Endometrial microvascular endothelial cells (primary cell): ENCODE data around the gene GP9. TPM values are rescaled to one million over a fixed set of nuclear protein-coding genes. Genes with fewer than 3 reads are reported as not detected.

ENCODE experiments used
- in situ Hi-C: cut with HindIII; loops from 2 replicates; pipeline ENCODE4 v1.10.0; 2017; ENCODE audit warnings: low sequenced_read_pairs, low pct_unique_long_range_greater_than_20kb; ENCODE audit errors: inconsistent ontology term
- total RNA-seq: library from RNA; depleted of rRNA; stranded (reverse); fragments of >200 nt; gene quantifications from one replicate; pipeline ENCODE4 v1.2.3, GENCODE V29; 2015; ENCODE audit errors: inconsistent ontology term

Gene GP9
- total RNA-seq, 1 donor from 2014 or later: not detected

DNA sequence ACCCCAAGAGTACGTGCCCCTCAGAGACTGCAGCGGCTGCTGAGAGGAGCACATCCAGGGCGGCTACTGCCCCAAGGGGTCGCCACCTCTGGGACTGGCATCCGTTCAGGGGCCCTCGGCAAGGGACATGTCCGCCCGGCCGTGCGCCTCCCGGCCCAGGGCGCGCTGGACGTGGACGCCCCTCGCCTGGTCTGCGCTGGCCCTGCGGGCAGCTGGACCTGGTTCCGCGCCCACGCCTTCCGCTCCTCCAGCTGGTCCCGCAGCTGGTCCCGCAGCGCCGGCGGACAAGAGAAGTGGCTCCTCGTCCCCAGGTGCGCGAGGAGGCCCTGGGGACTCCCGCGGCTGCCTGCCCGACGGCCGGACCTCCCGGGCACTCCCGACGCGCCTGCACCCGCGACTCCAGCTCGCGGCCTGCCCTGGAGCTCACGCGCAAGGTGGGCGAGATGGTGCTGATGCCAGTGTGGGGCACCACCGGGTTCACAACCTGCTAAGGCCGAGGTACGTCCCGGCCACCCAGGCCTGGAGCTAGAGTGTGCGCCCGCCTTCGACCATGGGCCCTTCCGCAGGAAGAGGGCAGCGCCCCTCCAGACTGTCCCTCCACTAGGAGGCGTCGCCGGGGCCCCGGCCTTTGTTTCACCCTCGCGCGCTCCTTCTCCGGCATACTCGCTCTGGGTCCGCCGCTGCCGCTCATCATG lies 14.4 kb upstream of the GP9 start:
- in situ Hi-C loops: no loop called here

- in situ Hi-C loops: no loop called here
Observed at GRCh38 chr3:129046732-129047552, 13.6 kb upstream of the GP9 start.

GRCh38 chr3:129047553-129047839 lies 13.1 kb upstream of the GP9 start:
- in situ Hi-C loops: no loop called here

GRCh38 chr3:129050556-129051295 lies 9.9 kb upstream of the GP9 start:
- in situ Hi-C loops: no loop called here

DNA sequence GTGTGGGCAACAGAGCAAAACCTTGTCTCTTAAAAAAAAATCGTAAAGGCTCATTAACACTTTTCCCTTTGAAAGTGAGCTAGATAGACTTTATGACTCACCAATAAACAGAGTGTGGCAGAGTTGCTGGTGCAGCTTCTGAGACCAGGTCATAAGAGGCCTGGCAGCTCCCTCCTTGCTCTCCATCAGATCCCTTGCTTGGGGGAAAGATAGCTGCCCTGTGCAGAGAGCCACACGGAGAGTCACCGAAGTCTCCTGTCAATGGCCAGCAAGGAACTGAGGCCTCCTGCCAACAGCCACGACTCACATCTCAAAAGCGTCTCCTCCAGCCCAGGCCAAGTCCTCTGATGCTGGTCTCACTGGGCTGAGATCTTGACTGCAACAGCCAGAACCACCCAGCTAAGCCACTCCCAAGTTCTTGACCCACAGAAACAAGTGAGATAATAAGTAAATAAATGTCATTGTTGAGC lies 8.7 kb upstream of the GP9 start:
- in situ Hi-C loops: no loop called here

DNA sequence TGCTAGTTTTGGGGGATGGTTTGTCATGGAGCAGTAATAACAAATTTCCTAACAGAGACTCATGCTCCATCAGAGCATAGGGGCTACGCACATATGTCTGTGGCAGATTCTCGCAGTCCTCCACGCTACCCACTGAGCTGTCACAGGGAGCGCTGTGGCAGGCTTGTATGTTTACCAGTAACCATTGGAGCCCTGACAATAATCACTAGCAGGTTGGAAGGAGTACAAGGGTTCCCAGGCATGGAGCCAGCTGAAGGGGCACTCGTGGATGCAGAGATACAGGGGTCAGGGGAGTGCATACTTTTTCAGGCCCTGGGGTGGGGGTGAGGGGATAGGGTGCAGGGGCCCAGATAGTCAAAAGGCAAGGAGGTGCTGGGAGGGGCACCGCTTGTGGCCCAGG lies 7.9 kb upstream of the GP9 start:
- in situ Hi-C loops: no loop called here

DNA sequence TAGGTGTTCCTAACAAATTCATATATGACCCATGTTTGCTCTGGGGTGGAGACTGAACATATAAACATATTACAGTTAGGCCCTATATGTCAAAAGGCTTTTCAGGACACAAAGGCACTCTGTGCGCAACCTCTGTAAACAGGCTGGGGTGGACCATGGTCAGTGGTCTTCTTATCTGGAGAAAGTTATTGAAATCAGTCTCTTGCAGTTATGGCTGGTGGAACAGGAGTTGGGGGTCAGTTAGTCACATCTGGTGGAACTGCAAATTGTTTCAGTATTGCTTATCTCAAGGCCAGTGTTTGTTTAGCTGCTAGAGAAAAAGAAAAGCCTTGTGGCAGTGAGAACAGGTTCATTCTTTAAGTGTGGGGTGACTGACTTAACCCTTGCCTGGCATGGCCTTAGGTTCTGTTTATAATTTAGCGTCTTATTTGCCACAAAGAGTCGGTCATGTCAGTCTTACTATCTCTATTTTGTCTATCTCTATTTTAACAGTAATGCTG lies 5.9 kb upstream of the GP9 start:
- in situ Hi-C loops: no loop called here

GRCh38 chr3:129056451-129057173 lies 4.0 kb upstream of the GP9 start:
- in situ Hi-C loops: no loop called here

GRCh38 chr3:129057249-129057648 lies 3.3 kb upstream of the GP9 start:
- in situ Hi-C loops: no loop called here

DNA sequence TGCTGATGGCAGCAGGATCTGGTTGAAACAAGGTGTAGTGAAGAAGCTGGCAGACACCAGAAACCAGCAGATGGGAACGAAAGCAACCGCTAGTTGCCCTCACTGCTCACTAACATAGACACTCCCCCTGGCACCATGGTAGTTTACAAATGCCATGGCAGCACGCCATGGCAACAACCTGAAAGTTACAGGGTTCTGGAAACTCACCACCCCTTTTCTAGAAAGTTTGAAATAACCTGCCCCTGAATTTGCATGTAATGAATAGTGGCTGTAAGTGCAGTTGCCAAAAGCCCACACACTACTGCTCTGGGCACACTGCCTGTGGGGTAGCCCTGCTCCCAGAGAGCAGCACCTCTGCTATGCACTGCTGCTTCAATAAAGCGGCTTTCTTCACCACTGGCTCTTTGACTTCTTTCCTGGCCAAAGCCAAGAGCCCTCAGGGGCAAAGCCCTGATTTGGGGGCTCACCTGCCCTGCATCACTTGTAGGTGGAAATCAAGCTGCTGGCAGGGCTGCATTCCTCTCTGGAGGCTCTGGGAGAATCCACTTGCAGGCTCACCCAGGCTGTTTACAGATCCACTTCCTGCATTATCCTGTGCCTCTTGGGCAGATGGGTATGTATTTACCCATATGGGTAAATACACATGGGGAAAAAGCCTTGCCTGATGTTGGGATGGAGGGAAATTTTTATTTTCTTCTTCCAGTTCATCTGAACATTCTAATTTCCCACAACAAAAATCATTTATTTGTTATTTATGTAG lies 2.0 kb upstream of the GP9 start:
- in situ Hi-C loops: no loop called here

DNA sequence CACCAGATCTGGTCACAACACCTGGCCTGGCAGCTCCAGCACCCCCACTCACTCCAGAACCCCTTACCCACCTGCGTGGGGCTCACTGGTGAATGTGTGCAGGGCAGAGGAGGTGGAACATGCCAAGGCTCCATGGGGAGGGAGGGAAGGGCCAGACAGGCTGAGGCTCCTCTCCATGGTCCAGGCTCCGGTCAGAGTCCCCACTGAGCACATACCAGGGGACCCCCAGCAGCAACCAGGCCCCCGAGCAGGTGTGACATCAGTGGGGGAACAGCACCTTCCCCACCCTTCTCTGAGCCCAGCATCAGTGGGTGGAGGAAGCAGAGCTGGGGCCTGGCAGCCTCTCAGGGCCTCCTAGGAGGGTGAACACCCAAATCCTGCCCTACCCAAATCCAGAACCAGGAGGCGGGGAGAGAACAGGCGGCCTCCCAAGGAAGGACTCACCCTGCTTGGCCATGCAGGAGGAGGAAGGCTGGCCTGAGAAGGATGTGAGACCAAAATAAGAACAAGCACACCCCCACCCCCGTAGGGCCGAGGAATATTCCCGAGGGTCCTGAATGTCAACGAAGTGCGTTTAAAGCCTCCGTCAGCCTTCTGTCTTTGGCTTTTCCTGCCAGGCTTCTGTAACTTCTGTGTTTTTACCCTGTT lies 1.1 kb upstream of the GP9 start:
- in situ Hi-C loops: no loop called here

DNA sequence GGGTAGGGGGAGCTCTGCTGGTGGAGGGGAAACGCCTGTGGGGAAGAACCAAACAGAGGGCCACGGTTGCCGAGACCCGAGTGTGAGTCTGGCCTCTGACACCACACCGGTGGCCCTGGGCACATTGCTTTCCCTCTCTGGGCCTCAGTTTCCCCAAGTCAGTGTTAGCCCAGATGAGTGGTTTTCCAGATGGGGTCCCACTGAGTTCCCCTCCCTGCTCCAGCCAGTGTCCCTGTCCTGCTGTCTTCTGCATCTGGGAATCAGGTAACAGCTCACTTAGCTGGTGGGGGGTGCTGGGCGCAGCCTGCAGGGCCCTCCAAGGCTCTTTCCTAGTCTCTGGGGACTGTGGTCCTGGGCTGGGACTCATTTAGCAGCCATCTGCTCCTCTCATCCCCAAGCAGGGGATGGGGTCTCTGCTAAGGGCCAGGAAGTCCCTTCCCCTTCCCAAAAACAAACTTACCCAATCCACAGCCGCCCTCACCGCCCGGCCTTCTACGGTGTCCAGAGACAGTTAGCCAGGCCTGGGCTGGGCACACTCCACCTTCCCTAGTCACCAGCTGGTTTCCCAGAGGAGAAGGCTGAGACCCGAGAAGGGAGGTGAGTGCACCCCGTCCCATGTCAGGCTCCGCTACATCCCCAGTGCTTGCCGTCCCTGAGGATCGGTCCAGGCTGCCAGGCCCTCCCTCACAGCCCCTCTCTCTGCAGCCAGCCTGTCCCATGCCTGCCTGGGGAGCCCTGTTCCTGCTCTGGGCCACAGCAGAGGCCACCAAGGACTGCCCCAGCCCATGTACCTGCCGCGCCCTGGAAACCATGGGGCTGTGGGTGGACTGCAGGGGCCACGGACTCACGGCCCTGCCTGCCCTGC lies 676 bp downstream of the GP9 start:
- in situ Hi-C loops: no loop called here

DNA sequence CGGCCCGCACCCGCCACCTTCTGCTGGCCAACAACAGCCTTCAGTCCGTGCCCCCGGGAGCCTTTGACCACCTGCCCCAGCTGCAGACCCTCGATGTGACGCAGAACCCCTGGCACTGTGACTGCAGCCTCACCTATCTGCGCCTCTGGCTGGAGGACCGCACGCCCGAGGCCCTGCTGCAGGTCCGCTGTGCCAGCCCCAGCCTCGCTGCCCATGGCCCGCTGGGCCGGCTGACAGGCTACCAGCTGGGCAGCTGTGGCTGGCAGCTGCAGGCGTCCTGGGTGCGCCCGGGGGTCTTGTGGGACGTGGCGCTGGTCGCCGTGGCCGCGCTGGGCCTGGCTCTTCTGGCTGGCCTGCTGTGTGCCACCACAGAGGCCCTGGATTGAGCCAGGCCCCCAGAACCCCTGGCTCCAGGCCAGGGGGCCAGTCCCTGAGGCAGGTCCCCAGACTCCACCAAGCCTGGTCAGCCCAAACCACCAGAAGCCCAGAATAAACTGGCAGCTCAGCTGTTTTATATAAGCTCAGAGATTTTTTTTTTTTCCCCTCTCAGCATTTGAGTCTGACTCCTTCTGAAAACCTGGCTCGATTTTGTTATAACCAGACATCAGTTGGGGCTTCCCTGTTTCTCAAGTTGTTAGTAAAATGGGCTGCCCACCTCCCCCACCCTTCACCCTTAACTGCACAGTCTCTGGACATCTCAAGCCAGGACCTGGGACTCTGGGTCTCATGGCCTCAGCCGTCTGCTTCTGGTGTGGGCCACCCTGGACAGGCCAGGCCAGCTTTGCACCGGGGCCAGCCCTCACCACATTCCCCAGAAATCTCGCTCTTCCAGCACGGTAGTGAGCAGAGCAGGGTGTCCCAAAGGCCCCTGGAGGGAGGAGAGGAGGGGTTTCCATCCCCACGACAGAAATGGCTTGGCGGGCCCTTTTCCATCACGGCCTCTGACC lies 1.6 kb downstream of the GP9 start:
- in situ Hi-C loops: no loop called here

- in situ Hi-C loops: no loop called here
Observed at GRCh38 chr3:129063091-129063640, 2.6 kb downstream of the GP9 start.

DNA sequence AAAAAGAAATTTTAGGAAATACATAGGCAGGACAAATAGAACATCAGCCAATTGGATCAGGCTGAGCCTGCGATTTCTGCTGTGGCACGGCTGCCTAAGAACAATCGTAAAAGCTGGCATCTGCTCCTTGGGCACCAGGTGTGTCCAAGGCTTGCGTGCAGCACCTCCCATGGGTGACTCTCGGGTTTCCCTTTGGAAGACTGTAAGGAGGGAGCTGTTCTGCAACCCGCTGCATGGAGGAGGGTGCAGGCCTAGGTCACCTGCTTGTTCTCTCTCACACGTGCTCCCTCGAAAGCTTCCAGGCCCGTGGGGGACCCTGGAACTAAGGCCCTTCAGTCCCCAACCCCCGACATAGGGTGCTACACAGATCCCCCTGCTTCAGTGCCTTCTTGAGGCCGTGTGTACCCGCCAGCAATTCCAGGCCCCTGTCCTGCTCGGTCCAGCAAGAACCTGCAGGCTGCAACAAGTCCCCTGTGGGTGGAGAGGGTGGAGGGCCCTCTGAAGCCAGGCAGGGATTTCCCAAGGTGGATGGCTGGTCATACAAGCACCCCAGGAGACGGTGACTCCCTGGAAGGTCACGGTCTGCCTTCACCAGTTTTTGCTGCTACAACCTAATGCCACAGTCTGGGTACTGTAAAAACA lies 3.4 kb downstream of the GP9 start:
- in situ Hi-C loops: no loop called here
